Inflammatory macrophage treated with lipopolysaccharide for 1 hour (primary cell): ENCODE data around the gene IL1RAP.
"Not testable (repeated sequence)": the region's sequence is repeated elsewhere in the genome, so short reads cannot be mapped to it uniquely, and the experiment has no call there.

Experiments
- DNase-seq, 2 donors: peaks; one replicate each; pipeline ENCODE4 v3.0.0-alpha.2; 2020 to 2022

IL1RAP gene

DNA sequence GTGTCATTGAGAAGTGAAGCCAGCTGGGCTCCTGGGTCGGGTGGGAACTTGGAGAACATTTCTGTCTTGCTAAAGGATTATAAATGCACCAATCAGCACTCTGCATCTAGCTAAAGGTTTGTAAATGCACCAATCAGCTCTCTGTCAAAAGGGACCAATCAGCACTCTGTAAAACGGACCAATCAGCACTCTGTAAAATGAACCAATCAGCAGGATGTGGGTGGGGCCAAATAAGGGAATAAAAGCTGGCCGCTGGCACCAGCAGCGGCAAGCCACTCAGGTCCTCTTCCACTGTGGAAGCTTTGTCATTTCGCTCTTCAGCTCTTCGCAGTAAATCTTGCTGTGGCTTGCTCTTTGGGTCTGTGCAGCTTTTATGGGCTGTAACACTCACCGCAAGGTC is 164.0 kb downstream of the IL1RAP start:
- DNase-seq: not testable (repeated sequence)

- no peak for DNase-seq
Measured at GRCh38 chr3:190680691-190681090, 166.8 kb downstream of the IL1RAP start.

DNA sequence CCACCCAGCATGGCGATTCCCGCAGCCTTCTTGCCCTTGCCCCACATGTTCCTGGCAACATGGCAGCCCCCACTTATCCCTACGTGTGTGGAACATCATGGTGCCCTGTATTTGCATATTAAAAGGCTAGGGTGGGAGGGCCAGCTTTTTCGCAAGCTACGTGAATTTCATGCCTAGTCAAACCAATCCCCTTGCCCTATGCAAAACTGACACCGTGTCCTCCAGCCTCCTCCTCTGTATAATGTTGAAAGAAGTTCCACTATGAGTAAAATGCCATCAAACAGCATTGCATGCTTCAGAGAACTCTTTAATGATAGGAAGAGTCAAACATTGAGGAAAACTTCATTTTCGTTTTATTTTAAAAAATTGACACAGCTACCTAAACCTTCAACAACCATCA is 170.9 kb downstream of the IL1RAP start:
- DNase-seq: no peak

DNA sequence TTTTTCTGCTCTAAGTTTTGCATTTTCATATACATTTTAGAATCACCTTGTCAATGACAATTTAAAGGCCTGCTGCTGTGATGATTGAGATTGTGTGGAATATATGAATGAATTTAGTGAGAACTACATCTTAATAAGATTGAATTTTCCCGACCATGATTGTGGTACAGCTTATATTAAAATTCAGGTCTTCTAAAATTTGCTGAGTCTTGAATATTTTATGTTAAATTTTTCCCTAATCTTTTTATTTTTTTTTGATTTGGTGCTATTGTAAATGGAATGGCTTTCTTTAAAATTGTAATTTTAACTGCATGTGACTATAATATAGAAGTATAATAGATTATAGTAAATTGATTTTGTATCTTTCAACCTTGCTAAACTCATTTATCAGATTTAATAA is 172.1 kb downstream of the IL1RAP start:
- DNase-seq: no peak

DNA sequence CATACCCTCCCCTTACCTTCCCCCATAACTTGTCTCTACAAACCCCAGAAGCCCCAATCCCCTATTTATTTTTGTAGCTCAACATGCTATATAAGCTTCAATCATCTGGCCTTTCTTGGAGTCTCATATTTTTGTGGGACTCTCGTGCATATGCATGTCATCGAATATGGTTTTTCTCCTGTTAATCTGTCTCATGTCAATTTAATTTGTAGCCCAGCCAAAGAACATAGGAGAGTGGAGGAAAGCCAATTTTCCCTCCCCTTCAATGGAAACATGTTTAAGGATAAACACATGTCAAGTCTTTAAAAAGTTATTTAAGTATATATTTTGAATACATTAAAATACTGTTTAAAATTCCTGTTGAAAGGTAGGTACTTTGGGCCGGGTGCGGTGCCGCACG is 176.4 kb downstream of the IL1RAP start:
- DNase-seq: no peak

GRCh38 chr3:190692256-190692655 is 178.4 kb downstream of the IL1RAP start:
- DNase-seq: no peak

DNA sequence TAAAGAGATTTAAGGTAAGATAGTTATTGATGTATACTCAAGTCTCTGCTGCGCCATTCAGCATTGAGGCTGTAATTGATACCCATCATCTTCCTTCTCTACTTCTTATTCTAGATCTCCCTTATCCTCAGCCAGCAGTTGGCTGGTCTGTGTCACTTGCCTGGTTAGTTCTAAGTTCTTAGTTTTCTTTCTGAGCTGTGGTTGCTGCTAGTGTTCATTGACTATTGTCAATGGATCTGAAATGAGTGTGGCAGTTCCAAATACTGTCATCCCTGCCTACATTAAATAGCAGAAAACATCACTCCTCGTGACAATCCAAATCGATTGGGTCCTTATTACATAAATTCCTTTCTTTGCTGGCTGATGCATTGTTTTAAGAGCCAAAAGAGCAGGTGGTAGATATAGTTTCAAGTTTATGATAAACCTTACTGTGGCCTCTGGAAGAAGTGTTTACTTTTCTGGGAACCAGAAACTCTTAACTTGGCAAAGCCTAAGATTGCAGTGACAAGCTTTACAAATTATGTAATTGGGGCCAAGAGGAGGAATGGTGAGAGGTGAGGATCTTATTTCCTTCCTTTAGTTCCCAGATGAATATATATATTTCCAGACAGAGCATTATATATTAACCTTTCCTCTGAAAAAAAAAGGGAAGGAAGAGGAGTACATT is 180.6 kb downstream of the IL1RAP start:
- DNase-seq: no peak

DNA sequence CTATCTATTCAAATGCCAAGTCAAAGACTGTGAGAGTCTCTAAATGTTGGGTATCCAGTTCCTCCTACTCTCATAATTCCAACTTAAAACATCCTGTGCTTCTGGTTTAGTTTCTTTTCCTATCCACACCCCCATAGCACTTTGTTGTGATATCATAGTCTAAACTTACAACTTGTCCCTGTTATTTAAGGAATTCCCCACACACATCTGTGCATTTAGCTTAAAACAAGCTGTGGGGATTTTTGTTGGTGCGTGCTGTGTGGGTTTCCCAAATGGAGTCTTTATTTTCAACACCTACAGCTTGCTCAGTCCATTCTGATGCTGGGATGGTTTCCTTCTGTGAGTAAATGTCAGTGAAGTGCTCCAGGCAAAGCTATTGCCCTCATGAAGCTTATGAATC is 181.3 kb downstream of the IL1RAP start:
- DNase-seq: peak; percentile 16 to 45

GRCh38 chr3:190695994-190696393 is 182.1 kb downstream of the IL1RAP start:
- DNase-seq: no peak

DNA sequence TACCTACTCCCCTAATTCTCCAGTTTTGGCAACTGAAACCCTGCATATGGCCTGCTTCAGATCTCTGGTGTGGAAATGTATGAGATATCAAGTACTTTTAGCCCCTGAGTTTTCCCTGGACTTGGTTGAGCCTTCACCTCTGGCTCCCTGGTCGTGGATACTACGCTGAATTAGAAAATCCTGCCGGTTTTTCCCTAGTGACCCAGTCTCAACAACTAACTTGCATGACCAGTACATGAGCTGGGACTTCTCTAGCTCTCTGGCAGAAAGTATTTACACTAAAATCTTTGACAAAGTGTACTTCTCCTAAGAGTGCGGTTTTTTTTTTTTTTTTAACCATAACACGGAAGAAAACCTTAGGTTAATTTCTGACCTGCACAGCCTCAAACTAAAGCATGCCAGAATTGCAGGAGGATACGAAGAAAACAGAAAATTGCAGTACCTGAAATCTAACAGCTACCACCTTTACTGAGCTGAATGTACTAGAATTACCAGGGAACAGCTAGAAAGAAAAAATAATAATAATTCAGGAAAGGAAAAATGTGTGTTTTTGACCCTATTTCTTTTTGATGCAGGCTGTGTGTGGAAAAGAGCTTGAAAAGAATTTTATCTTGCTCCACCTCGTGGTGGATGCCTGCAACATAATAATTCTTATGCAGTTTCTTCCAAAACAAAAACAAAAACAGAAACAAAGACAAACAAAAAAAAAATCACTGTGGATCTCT is 183.1 kb downstream of the IL1RAP start:
- DNase-seq: peak; percentile 19 to 66

DNA sequence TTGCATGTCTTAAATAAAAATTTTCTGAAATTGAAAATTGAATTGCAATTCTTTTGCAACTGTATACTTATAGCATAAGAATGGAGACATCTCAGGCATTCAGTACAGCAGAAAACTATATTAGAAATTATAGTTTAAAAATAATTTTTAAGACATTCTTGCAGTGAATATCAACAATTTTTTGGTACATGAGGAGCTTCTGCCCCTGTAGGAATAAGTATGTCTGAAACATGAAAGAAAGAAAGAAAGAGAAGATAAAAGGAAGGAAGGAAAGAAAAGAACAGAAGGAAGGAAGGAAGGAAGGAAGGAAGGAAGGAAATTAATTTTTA is 183.6 kb downstream of the IL1RAP start:
- DNase-seq: no peak

GRCh38 chr3:190697901-190698300 is 184.0 kb downstream of the IL1RAP start:
- DNase-seq: peak; percentile 44 to 56

DNA sequence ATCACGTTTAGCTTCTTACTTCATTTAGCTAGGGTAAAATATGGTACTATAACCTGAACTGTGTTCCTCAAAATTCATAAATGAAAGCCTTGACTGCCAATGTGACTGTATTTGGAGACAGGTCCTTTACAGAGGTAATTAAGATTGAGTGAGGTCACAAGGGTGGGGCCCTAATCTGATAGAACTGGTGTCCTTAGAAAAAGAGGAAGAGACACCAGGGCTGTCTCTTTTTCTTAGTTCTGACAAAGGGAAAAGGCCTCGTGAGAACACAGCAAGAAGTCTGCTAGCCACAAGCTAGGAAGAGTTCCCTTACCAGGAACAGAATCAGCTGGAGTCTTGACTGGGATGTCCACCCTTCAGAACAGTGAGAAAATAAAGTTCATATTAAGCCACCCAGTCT is 185.9 kb downstream of the IL1RAP start:
- no peak for DNase-seq

- DNase-seq: peak; percentile 6 to 16
Measured at GRCh38 chr3:190701096-190701532, 187.2 kb downstream of the IL1RAP start.

GRCh38 chr3:190706582-190706981 is 192.7 kb downstream of the IL1RAP start:
- DNase-seq: no peak
